Neuronal stem cell (in vitro differentiated cells): ENCODE results near the gene ZNF134.

Experiments
- DNase-seq: peaks from one replicate; pipeline ENCODE4 v3.0.0-alpha.2; 2013; ENCODE audit warnings: low spot score
- H2AFZ ChIP-seq: one replicate; pipeline ENCODE4 v1.6.1; 2013; ENCODE audit warnings: mild to moderate bottlenecking, low read length, inconsistent platforms
- H2AK5ac ChIP-seq: 2 replicates; pipeline ENCODE4 v1.6.1; 2013; ENCODE audit warnings: low read depth, mild to moderate bottlenecking, inconsistent platforms, low read length, moderate library complexity, mixed read lengths
- H2BK120ac ChIP-seq: 2 replicates; pipeline ENCODE4 v1.6.1; 2013; ENCODE audit warnings: low read depth, mild to moderate bottlenecking, inconsistent platforms, low read length, moderate library complexity, mixed read lengths
- H2BK12ac ChIP-seq: one replicate; pipeline ENCODE4 v1.6.1; 2013; ENCODE audit warnings: low read length, inconsistent platforms
- H2BK15ac ChIP-seq: 2 replicates; pipeline ENCODE4 v1.6.1; 2013; ENCODE audit warnings: mild to moderate bottlenecking, low read length, inconsistent platforms, mixed read lengths
- H2BK5ac ChIP-seq: one replicate; pipeline ENCODE4 v1.6.1; 2013; ENCODE audit warnings: inconsistent platforms, mild to moderate bottlenecking, low read length, moderate library complexity
- H3K14ac ChIP-seq: one replicate; pipeline ENCODE4 v1.6.1; 2013; ENCODE audit warnings: low read length, inconsistent platforms
- H3K18ac ChIP-seq: 2 replicates; pipeline ENCODE4 v1.6.1; 2013; ENCODE audit warnings: low read length, inconsistent platforms
- H3K23ac ChIP-seq: 2 replicates; pipeline ENCODE4 v1.6.1; 2013; ENCODE audit warnings: low read depth, mild to moderate bottlenecking, mixed read lengths, low read length, inconsistent platforms; ENCODE audit not compliant: poor library complexity
- H3K27ac ChIP-seq: replicated peaks from 3 replicates; pipeline ENCODE4 v1.5.1; 2013; ENCODE audit warnings: low read length, inconsistent platforms
- H3K27me3 ChIP-seq, 3 experiments: 2 replicates each; pipeline ENCODE4 v1.6.1; 2013; ENCODE audit warnings: low read length in 3 of 3, mild to moderate bottlenecking in 2 of 3, inconsistent platforms in 1 of 3, low read depth in 1 of 3, mixed read lengths in 1 of 3, moderate library complexity in 1 of 3; ENCODE audit not compliant: control insufficient read depth in 3 of 3, insufficient read depth in 3 of 3
- H3K36me3 ChIP-seq, 2 donors: replicated peaks in 1 of 2; 2 replicates each; pipeline ENCODE4 v1.6.1; 2013; ENCODE audit warnings: low read length in 2 of 2; ENCODE audit not compliant: control insufficient read depth in 2 of 2, insufficient read depth in 2 of 2
- H3K4ac ChIP-seq: 2 replicates; pipeline ENCODE4 v1.6.1; 2013; ENCODE audit warnings: inconsistent platforms, mild to moderate bottlenecking, low read length, moderate library complexity
- H3K4me1 ChIP-seq, 2 donors: 1 replicate in 1 of 2; 2 replicates in 1 of 2; pipeline ENCODE4 v1.6.1; 2013; ENCODE audit warnings: low read length in 2 of 2, low read depth in 1 of 2; ENCODE audit not compliant: control insufficient read depth in 2 of 2, insufficient read depth in 1 of 2
- H3K4me2 ChIP-seq: one replicate; pipeline ENCODE4 v1.6.1; 2013; ENCODE audit warnings: mild to moderate bottlenecking, low read length, inconsistent platforms; ENCODE audit not compliant: insufficient read depth, poor library complexity, severe bottlenecking
- H3K4me3 ChIP-seq, 2 donors: 2 replicates each; pipeline ENCODE4 v1.5.1; 2013; ENCODE audit warnings: low read length in 2 of 2, mild to moderate bottlenecking in 2 of 2, inconsistent platforms in 1 of 2, moderate library complexity in 1 of 2
- H3K79me1 ChIP-seq: one replicate; pipeline ENCODE4 v1.6.1; 2013; ENCODE audit warnings: low read depth, mild to moderate bottlenecking, inconsistent platforms, low read length, moderate library complexity
- H3K9ac ChIP-seq: one replicate; pipeline ENCODE4 v1.6.1; 2013; ENCODE audit warnings: mild to moderate bottlenecking, low read depth, low read length, inconsistent platforms; ENCODE audit not compliant: poor library complexity
- H3K9me3 ChIP-seq, 2 donors: replicated peaks in 1 of 2; 2 replicates each; pipeline versions ENCODE3 to v1.6.1; 2013; ENCODE audit warnings: low read length in 2 of 2, mild to moderate bottlenecking in 2 of 2, inconsistent platforms in 1 of 2, low read depth in 1 of 2, mixed read lengths in 1 of 2, moderate library complexity in 1 of 2; ENCODE audit not compliant: control insufficient read depth in 2 of 2, insufficient read depth in 1 of 2
- H4K8ac ChIP-seq: one replicate; pipeline ENCODE4 v1.6.1; 2013; ENCODE audit warnings: low read depth, mild to moderate bottlenecking, inconsistent platforms, low read length, moderate library complexity
- H4K91ac ChIP-seq: one replicate; pipeline ENCODE4 v1.6.1; 2013; ENCODE audit warnings: low read length, low read depth, mild to moderate bottlenecking, inconsistent platforms; ENCODE audit not compliant: poor library complexity
- WGBS, 2 donors: extraction: QIAGEN DNeasy Blood & Tissue Kit; methylation state at CpG; one replicate each; pipeline ENCODE4 v1.1.7; 2013; ENCODE audit warnings: missing lambda C conversion rate in 2 of 2, mixed read lengths in 1 of 2; ENCODE audit not compliant: insufficient read length in 2 of 2, insufficient replicate concordance in 1 of 2; ENCODE audit errors: extremely low coverage in 2 of 2; 5-methylcytosine and 5-hydroxymethylcytosine counted together

Gene ZNF134

GRCh38 chr19:57606931-57607330 is 7.1 kb upstream of the ZNF134 start:
- no peak for DNase-seq
- Histone ChIP-seq H3K18ac (no peak overlapping the region), H4K8ac (no peak overlapping the region), H3K36me3 (peaks cover 21 to 65% of the 10 kb centered on the region in 2 donors), H3K4me3 (no peak overlapping the region), H3K27ac (no peak overlapping the region), H3K23ac (no peak overlapping the region), H2BK15ac (no peak overlapping the region), H3K9ac (no peak overlapping the region), H3K9me3 (peaks cover 5 to 6% of the 10 kb centered on the region in 2 donors), H4K91ac (no peak overlapping the region), H2BK12ac (no peak overlapping the region), H2AK5ac (no peak overlapping the region), H2BK5ac (no peak overlapping the region), H2BK120ac (no peak overlapping the region), H3K79me1 (no peaks in the 10 kb centered on the region), H3K27me3 (no peaks in the 10 kb centered on the region), H3K4me1 (no peaks in the 10 kb centered on the region), H3K4me2 (no peak overlapping the region), H3K14ac (no peak overlapping the region), H3K4ac (no peak overlapping the region), H2AFZ (no peak overlapping the region)
- WGBS, 2 donors: no CpG with 5 or more reads among the region's 5 CpGs

DNA sequence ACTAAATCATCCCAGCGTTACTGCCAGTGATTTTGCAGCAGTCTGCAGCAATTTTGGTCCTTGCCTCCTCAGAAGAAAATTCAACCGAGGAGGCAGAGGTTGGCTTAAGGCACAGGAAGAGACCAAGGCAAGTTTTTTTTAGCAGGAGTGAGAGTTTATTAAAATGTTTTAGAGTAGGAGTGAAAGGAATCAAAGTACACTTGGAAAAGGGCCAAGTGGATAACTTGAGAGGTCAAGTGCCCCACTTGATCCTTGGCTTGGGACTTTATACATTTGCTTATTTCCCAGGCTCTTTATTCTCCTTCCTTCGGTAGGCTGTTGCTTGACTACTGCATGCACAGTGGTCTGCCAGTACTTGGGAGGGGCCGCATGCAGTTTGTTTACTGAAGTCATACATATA is 2.9 kb upstream of the ZNF134 start:
- Histone ChIP-seq H3K14ac (no peak overlapping the region), H2BK5ac (no peak overlapping the region), H3K4me1 (peaks cover 0 to 2% of the 10 kb centered on the region in 2 donors), H4K8ac (no peak overlapping the region), H2BK120ac (no peak overlapping the region), H3K9ac (no peak overlapping the region), H2BK15ac (no peak overlapping the region), H3K23ac (no peak overlapping the region), H2AFZ (no peak overlapping the region), H2BK12ac (no peak overlapping the region), H3K27ac (no peak overlapping the region), H3K4me2 (no peak overlapping the region), H3K4ac (no peak overlapping the region), H3K79me1 (peaks cover 11% of the 10 kb centered on the region), H3K36me3 (peaks cover 24 to 39% of the 10 kb centered on the region in 2 donors), H3K9me3 (peaks cover 15 to 20% of the 10 kb centered on the region in 2 donors), H3K18ac (no peak overlapping the region), H2AK5ac (no peak overlapping the region), H3K4me3 (no peak overlapping the region), H3K27me3 (no peaks in the 10 kb centered on the region), H4K91ac (no peak overlapping the region)
- DNase-seq: no peak
- no CpG with 5 or more reads among the region's 4 CpGs for WGBS, 2 donors

- Histone ChIP-seq H3K4me2 (no peak overlapping the region), H3K36me3 (peaks cover 53 to 54% of the 10 kb centered on the region in 2 donors), H3K14ac (no peak overlapping the region), H3K27ac (no peak overlapping the region), H3K23ac (no peak overlapping the region), H2AK5ac (no peak overlapping the region), H3K4me3 (peak overlapping the region; percentile 32 to 68), H3K79me1 (peaks cover 29% of the 10 kb centered on the region), H3K27me3 (no peaks in the 10 kb centered on the region), H2BK5ac (no peak overlapping the region), H2AFZ (no peak overlapping the region), H2BK120ac (no peak overlapping the region), H2BK15ac (no peak overlapping the region), H3K18ac (no peak overlapping the region), H3K9me3 (peaks cover 55 to 57% of the 10 kb centered on the region in 2 donors), H3K9ac (no peak overlapping the region), H4K91ac (no peak overlapping the region), H3K4ac (no peak overlapping the region), H4K8ac (no peak overlapping the region), H2BK12ac (no peak overlapping the region), H3K4me1 (peaks cover 0 to 2% of the 10 kb centered on the region in 2 donors)
- DNase-seq: no peak
- no CpG with 5 or more reads among the region's 3 CpGs for WGBS, 2 donors
Measured at GRCh38 chr19:57615346-57615745, 1.3 kb downstream of the ZNF134 start.

GRCh38 chr19:57620673-57621348 is 6.8 kb downstream of the ZNF134 start:
- Histone ChIP-seq H2BK12ac (no peak overlapping the region), H3K18ac (no peak overlapping the region), H3K4me3 (no peak overlapping the region), H3K23ac (no peak overlapping the region), H3K4me1 (no peaks in the 10 kb centered on the region), H2BK15ac (no peak overlapping the region), H3K9ac (no peak overlapping the region), H4K8ac (no peak overlapping the region), H2AFZ (no peak overlapping the region), H3K79me1 (peaks cover 18% of the 10 kb centered on the region), H3K9me3 (peaks cover 80 to 98% of the 10 kb centered on the region in 2 donors), H2BK5ac (no peak overlapping the region), H3K4ac (no peak overlapping the region), H3K36me3 (peaks cover 78 to 100% of the 10 kb centered on the region in 2 donors), H3K4me2 (no peak overlapping the region), H2BK120ac (no peak overlapping the region), H4K91ac (no peak overlapping the region), H3K27me3 (no peaks in the 10 kb centered on the region), H2AK5ac (no peak overlapping the region), H3K27ac (no peak overlapping the region), H3K14ac (no peak overlapping the region)
- WGBS, 2 donors: no CpG with 5 or more reads among the region's 10 CpGs
- no peak for DNase-seq
